Head of caudate nucleus (tissue), 42 donors: ENCODE data around the gene WDCP.

Experiments
- DNase-seq, 42 donors: peaks; one replicate each; pipeline versions ENCODE4 v3.0.0 to v3.0.0-alpha.2; 2020 to 2021; ENCODE audit warnings: mixed read lengths in 7 of 42
- intact Hi-C: fragments of 100-400 bp; cut with DNase I; formaldehyde crosslinking; loops from one replicate; pipeline ENCODE4 v1.15.0; 2022

WDCP gene

DNA sequence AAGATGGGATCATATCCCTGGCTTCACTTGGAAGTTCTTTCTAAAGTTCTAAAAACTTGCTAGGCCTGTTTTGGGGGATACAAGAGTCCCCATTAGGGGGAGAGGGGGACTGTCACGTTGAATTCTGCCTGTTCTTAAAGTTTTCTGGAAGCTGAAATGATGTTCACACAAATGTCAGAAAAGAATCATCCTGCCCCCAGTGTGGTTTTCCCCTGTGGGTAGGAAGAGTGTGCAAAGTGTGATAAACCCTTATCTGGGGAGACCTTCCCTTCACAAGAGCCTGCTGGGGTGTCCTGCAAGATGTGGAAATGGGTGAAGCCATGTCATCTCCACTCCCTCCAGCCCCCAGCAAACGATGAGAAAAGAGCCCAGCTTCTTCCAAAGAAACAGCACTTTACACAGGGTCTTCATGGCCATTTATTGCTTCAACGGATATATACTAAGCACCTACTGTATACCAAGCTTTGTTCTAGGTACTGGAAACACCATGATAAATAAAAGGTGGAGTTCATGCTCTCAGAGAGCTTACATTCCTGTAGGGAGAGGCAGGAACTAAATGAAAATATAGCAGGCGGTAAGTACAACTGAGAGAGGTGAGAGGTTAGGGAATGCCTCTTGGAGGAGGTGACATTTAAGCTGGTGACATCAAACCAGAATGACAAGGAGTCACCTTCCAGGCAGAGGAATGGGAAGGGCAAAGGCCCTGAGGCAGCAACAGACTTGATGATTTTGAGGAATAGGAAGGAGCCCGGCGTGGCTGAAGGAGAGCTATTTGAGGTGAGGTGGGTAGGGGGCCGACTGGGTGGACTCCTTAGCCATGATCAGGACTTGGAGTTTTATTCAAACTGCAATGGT lies 35.7 kb downstream of the WDCP start:
- intact Hi-C loops = no loop called here
- no peak for DNase-seq

DNA sequence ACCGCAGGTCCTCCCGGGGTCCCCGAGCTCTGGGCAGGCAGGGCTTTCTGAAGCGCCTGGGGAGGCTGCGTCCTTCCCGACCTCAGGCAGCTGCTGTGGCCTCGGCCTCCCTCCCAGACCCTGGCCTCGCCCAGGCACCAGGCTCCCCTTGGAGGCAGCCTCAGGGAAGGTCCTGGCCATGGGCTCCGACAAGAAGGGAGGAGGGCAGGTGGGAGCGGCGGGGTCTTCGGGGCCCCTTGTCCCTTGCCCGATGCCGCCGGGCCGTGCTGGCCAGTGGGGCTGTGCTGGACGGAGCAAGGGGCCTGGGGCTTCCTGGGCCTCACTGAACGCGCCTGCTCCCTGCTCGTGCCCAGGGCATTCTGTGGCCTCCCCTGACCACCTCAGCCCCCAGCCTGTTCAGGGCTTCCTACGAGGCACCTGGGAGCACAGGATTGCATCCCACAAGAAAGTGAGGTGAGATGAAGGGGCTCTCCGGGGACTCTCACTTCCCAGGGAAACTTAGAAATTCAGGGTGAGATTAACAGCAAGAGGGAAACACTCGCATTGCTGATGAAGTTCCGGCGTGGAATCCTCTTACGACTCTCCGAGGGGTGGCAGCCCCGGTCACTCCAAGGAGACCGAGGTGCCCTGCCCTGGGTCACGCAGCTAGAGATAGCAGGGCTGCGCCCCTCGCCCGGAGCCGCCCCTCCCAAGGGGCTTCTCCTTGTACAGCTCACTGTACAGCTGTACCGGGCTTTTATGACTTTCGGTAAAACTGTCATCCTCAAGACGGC lies 36.5 kb downstream of the WDCP start:
- intact Hi-C loops = no loop called here
- no peak for DNase-seq

DNA sequence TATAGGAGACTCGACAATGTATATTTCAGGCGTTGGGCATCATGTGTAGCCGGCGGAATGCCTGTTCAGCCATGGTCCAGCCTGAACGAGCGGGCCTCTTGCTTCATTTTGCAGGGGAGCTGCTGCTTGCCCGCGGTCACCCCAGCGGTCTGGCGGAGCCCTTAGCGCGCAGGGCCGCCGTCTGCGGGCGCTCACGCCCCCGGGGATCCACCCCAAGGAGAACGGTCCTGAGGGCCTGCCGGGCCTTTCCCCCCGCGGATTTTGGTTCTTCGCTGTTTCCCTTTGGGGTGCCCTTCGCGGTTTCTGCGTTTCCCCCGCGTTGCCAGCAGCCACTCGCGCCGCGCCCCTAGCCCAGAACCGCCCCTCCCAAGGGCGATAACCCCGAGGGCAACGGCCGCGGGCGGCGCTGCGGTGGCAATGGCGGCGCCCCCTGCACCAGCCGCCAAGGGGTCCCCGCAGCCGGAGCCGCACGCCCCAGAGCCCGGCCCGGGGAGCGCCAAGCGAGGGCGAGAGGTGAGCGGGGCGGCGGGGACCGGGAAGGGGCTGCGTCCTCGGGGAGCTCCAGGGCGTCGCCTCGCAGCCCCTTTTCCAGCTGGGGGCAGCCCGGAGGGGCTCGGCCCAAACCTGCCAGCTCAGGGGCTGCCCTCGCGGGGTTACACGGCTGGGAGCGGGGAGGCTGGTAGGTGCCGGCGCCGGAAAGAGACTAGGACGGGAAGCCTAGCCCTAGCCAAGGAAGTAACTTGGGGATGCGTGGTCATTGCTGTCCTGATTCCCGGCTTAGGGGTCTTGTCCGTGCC lies 37.3 kb downstream of the WDCP start, which contains the start of gene MFSD2B:
MFSD2B (plus strand) TSS at position 406 of the 797 bp plus-strand sequence; CDS start at position 418, 12 bp downstream.
- intact Hi-C loops = no loop called here
- peak in 1 of 42 donors; percentile 12 for DNase-seq

DNA sequence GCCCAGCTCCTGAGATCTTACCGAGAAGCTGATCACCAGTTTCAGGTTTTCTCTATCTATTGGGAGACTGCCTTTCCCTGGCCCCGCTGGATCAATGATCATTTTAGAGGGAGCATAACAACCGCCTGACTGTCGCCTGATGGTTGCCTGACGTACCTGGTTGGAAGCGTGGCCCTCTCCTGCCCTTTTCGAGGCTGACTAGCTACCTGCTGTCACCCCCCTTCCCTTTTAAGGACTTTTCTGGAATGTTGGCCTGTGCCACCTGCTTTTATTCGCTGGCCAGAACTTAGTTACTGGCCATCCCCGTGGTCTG lies 37.9 kb downstream of the WDCP start:
- intact Hi-C loops = no loop called here

DNA sequence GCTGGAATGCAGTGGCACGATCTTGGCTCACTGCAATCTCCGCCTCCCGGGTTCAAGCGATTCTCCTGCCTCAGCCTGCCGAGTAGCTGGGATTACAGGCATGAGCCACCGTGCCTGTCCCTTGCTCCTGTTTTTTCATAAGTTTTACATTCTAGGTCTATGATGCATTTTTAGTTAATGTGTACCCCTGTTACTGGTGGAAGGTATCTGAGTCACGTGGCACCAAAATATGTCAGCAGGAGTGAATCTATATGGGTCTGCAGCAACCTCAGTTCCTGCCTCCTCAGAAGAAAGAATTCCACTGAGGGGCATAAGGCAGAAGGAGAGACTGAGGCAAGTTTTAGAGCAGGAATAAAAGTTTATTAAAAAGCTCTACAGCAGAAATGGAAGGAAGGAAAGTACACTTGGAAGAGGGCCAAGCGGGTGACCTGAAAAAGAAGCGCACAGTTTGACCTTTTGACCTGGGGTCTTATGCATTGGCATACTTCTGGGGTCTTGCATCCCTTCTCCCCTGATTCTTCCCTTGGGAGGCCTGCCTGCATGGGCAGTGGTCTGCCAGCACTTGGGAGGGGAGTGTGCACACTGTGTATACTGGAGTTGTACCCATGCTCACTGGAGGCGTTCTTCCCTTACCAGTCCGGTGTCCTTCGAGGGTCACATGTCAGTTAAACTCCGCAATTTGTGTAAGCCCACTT lies 38.4 kb downstream of the WDCP start:
- no peak for DNase-seq
- intact Hi-C loops = no loop called here

More for the DNA sequence above, 37.9 kb downstream of the WDCP start:
- DNase-seq = no peak

GRCh38 chr2:24007693-24008092 lies 39.5 kb downstream of the WDCP start:
- intact Hi-C loops = no loop called here
- DNase-seq = no peak

- intact Hi-C loops = no loop called here
- DNase-seq = no peak
Measured at GRCh38 chr2:23994567-23994966, 52.6 kb downstream of the WDCP start.

- intact Hi-C loops = no loop called here
- no peak for DNase-seq
Measured at GRCh38 chr2:23993736-23994269, 53.4 kb downstream of the WDCP start.

GRCh38 chr2:23992931-23993330 lies 54.3 kb downstream of the WDCP start:
- DNase-seq = no peak
- intact Hi-C loops = no loop called here

GRCh38 chr2:23988371-23988770 lies 58.8 kb downstream of the WDCP start:
- no peak for DNase-seq
- intact Hi-C loops = no loop called here
